GM18951 (cell line): Measurements from ENCODE around the gene RAD9A.

Source experiments
- POLR2A ChIP-seq: IDR thresholded peaks from 4 replicates; pipeline ENCODE4 v1.6.1; 2011; ENCODE audit warnings: mild to moderate bottlenecking; ENCODE audit not compliant: insufficient read length, insufficient read depth; ENCODE audit errors: extremely low read depth
- in situ Hi-C: fragments of 300-500 bp; cut with MboI; formaldehyde crosslinking; loops from one replicate; pipeline ENCODE4 v1.12.0; 2022; ENCODE audit warnings: low sequenced_read_pairs, mixed read lengths, inconsistent platforms; ENCODE audit not compliant: unreplicated experiment

The RAD9A gene

DNA sequence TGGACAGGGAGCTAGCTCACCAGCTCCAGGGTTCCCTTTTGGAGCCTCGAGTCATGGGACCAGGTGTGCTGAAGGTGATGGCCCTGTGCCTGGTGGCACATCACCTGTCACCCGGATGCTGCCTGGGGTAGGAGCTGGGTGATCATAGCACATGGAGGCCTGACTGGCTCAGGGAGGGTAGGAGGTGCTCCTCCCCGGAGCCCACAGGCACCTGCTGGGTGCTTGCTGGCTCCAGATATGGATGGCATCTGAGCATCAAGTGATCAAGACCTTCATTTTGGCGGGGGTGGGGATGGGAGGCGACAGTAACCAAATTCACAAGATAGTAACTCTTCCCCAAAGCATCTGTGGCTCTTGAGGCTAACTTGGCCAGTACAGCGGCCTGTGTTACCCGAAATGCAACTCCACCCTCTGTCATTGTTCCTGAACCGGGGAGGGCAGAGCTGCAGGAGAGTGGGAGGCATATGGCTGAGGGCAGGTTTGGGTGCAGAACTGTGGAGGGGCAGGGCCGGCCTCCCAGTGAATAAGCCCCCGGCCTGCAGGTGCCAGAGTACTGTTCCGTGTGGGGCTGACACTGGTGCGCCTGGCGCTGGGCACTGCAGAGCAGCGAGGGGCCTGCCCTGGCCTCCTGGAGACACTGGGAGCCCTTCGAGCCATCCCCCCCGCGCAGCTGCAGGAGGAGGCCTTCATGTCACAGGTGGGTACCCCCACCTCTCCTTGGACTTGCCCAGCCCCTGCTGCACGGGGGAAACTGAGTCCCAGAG lies 16.8 kb downstream of the RAD9A start:
- in situ Hi-C loops, result no loop called here
- TF ChIP-seq POLR2A, result no peak

DNA sequence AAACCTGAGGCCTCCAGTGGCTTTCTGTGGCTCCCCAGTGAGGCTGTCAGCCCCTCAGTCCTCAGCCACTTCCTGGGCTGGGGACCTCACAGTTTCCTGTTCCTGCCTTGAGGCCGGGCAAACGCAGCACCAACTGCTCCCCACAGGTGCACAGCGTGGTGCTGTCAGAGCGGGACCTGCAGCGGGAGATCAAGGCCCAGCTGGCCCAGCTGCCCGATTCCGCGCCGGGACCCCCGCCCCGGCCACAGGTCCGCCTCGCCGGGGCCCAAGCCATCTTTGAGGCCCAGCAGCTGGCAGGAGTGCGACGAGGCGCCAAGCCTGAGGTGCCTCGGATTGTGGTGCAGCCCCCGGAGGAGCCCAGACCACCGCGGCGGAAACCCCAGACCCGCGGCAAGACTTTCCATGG lies 17.5 kb downstream of the RAD9A start:
- in situ Hi-C loops, result no loop called here
- TF ChIP-seq POLR2A, result peak; percentile 84

DNA sequence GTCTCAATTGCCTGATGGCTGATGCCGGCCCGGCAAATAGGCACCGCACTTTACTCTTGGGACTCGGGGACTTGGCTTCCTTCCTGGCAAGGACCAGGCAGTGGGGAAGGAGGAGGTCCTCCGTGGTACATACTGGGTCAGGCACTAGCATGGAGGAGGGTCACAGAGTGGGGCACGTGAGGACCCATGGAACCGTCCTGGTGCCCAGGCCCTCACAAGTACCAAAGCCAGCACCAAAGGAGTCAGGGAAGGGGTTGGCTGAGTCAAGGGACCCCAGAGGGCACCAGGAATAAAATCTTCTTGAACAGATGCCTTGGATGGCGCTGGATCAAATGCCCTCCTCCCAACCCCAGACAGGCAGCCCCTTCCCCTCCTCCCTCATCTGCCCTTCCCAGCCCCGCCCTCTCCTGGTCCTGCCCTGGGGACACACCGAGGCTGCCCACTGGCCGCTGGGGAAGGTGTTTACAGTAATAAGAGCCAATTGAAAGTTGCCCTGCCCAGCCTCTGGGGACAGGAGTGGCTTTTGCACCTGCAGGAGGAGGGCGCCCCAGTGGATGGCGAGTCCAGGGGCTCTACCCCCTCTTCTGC lies 18.1 kb downstream of the RAD9A start:
- in situ Hi-C loops, result no loop called here
- TF ChIP-seq POLR2A, result no peak

DNA sequence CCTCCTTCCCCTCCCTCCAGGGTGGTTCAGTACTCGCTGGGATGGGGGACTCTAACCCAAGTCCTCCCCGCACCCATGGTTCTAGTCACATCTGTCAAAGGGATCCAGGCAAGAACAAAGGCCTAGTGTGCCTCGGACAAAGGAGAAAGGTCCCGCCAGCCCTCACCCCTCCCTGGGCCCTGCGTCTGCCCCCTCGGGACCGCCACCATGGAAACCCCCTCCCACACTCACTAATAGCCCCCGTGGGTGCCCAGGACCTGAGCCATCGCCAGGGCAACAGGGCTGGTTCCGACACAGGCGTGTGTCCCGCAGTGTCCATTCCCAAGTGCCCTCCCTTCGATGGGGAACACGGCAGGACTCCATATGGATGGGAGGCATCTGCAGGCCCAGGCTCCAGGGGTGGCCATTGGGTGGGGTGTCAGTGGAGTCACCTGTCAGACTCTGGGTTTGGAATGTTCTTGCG lies 18.6 kb downstream of the RAD9A start:
- TF ChIP-seq POLR2A, result peak; percentile 14
- in situ Hi-C loops, result no loop called here

DNA sequence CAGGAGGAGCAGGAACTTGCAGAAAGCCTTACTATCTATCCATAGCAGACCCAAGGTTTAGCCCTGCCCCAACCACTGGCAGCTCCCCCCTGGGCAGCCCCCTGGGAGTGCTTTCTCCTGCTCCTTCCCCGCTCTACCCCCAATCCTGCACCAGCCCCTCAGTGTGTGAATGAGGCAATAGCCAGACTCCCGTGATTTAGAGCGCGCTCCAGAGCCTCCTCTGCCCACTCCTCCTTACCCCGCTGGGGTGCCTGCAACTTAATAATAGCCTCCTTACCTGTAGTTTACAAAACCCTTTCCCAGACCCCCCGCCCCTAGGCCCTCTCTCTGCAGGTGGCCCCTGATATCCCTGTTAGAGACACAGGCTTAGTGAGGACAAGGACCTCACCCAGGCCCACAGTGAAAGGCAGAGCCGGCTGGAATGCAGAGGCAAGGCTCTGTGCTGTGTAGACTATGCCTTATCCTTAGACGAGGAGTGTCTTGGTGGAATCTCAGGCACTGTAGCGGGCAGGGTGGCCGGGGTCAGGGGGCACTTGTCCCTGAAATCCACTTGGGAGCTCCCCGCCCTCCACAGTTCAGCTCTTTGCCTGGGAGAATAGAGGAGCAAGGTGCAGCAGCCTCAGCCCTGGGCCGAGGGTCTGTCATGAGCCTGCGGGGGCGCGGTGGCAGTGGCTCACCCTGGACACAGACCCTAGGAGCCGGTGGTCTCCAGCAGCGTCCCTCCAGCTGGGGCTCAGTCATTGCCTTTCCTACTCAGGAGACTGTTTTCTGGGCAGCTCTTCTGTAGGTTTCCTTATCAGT lies 19.4 kb downstream of the RAD9A start:
- no peak for TF ChIP-seq POLR2A
- in situ Hi-C loops, result no loop called here

DNA sequence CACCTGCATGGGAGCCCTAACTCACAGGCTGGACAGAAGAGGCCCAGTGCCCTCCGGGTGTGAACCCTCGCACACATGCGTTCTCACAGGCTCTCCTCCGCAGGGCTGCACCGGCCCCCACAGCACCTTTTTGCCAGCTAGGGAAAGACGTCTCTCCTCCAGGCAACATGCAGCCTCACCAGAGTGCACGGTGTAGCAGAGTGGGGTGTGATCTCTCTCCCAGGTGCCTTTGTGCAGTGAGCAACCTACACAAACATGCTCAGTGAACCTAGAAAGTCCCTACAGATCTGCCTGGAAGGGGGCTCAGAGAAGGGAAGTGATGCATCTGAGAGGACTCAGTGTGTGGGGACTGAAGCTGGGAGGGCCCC lies 20.0 kb downstream of the RAD9A start:
- TF ChIP-seq POLR2A, result peak; percentile 14
- in situ Hi-C loops, result no loop called here

DNA sequence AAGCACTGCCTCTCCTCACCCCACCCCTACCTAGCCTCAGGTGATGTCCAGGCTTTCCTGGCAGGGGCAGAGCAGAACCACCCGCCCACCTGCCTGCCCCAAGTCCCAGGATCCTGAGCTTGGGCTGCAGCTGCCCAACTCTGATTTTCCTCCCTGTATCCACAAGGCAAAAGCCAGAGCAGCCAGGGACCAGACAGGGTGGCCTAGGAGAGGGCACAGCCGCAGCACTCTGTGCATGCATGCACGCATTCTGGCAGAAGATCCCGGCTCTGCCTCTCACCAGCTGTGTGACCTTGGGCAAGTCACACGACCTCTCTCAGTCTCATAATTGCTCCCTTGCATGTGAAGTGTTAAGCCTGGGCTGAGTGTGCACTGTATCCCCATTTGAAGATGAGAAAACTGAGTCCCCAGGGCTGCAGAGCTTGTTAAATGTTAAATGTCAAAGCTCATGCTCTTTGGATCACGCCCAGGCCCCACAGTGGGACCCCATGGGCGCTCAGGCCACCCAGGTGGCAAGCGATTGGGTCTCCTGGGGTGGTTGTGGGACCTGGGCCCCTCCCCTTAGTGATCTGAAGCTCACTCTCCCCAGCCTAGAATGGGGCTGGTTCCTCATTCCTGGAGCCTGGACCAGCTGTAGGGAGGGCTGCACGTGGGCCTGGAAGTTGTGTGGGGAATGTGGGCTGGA lies 20.9 kb downstream of the RAD9A start:
- TF ChIP-seq POLR2A, result no peak
- in situ Hi-C loops, result no loop called here

DNA sequence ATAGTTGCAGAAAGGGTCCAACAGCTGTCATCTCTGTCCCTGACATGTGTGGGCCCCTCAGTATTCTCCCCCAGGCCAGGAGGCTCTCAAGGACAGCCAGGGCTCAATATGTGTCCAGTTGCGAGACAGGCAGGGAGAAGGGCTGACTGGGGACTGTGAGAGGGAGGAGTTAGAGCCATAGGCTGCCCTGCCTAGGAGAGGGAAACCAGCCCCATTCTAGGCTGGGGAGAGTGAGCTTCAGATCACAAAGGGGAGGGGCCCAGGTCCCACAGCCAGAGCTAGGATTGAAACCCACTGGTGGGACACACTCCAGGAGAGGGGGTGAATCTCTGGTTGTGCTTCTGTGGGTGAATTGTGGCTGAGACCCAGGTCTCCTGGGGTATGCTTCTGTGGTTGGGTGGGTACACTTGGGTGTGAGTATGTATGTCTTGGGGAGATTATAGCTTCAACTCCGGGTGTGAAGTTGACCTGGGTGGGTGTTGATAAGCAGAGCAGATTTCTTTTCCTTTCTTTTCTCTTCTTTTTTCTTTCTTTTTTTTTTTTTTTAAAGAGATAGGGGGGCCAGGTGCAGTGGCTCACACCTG lies 21.6 kb downstream of the RAD9A start:
- TF ChIP-seq POLR2A, result no peak
- in situ Hi-C loops, result no loop called here

DNA sequence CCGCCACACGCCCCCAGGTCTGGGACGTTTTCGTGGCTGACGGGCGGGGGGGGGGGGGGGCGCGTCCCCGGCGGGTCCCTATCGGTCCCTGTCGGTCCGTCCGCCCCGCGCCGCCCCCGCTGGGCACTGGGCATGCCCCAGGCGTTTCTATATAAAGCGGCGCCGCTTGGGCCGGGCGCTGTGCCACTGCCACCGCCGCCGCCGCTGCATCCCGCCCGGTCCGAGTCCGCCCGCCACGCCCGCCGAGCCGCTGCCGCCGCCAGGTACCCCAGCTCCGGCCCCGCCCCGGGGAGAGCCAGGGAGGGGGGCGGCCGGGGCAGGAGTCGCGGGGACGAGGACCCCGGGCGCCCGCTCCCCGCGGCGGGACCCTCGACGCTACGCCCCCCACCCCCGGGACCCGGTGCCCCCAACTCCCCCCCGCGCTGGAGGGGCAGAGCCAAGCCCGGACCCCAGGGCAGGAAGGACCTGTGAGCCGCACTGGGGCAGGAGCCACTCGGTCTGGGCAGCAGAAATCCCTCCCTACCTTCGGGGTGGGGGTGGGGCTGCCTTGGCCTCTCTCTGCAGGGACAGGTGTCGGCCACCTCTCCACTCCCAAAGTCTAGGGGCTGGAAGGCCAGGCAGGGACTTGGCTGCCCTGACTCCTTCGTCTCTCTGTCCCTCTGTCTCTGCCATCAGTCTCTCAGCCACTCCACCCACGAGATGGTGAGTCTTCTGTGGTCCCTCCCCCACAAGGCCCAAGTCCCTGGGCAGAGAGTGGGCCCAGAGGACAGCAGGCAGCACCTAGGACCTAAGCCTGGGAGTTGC lies 23.9 kb downstream of the RAD9A start, which contains the start of gene CARNS1:
Gene CARNS1, plus strand, starts transcription at position 178 of the 804 bp plus-strand sequence. Its CDS starts 522 bp downstream, at position 700.
- in situ Hi-C loops, result no loop called here
- TF ChIP-seq POLR2A, result no peak

DNA sequence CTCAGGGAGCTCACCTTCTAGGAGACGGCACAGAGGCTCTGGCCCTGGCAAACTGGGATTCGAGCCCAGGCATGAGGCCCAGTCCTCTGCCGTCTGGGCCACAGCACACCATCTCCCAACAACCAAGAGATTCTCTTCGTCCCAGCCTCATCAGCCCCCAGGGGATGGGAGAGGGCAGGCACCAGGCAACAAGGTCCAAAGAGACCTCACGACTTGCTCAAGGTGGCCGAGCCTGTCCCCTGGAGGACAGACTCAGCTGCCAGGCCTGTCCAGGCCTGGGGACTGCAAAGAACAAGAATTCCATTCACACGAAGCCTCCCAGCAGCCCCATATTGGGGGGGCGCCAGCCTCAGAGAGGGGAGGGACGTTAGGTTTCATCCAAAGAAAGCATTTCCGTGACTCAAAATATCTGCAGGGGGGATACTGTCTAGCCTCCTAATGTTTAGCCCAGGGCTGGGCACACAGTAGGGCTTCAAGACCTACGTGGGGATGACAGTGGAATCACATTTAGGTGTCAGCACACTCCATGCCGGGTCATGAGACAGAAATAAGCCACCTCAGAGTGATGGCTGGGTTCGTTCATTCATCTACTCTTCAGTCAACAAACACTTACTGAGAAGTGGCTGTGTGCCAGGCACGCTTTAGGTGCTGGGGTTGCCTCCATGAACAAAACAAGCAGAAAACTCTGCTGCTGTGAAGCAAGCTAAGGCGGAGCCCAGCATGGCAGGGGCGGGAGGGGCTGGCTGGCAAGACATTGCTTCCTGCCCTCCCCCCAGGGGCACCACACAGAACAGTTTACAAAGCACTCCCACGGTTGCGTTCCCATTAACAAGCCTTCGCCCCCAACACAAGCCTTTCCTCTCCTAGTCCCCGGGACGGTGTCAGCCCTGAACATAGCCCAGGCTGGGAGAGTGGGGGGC lies 24.9 kb downstream of the RAD9A start:
- in situ Hi-C loops, result no loop called here
- no peak for TF ChIP-seq POLR2A

DNA sequence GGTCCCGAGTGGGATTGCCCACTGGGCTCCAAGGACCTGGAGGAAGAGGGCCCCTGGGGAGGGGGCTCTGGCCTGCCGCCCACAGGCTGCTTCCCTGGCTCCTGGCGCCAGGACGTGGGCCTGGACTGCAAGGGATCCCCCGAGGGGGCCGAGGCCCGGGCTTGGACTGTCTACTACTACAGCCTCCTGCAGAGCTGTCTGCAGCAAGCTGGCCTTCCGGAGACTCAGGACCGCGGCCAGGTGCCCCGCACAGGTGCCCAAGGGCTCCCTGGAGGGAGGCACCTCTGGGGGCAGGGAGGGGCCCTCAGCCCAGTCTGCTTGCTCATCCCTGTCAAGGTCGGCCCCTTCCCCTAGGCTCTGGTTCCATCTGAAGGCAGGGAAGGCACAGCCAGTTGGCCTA lies 25.6 kb downstream of the RAD9A start:
- in situ Hi-C loops, result no loop called here
- TF ChIP-seq POLR2A, result no peak
